Stimulated activated CD4-positive, alpha-beta T cell treated with anti-CD3 and anti-CD28 coated beads, TNF-alpha, amount 100 ng/mL, for 4 hours (primary cell): Measurements from ENCODE around the gene SND1.

Experiments used
- DNase-seq, 3 experiments: peaks; one replicate each; pipeline ENCODE4 v3.0.0-alpha.2; 2020; ENCODE audit warnings: low read depth in 3 of 3

SND1 gene

DNA sequence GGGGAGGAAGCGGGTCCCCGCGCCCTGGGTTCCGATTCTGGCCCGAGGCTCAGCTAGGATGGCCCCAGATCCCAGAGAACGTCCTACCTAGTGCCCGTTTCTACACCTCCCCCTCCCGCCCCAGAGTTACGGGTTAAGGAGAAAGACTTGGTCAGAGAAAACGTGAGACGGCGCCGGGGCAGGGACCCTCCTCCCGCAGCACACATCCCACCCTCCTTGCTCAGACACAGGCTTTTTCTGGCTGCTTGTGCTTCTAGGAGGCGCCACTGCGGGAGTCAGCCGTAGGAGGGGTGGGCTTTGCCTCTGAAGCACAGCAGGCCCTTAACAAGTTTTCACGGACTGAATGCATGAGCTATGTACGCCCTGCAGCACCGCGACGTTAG lies 484.2 kb downstream of the SND1 start:
- no peak for DNase-seq

DNA sequence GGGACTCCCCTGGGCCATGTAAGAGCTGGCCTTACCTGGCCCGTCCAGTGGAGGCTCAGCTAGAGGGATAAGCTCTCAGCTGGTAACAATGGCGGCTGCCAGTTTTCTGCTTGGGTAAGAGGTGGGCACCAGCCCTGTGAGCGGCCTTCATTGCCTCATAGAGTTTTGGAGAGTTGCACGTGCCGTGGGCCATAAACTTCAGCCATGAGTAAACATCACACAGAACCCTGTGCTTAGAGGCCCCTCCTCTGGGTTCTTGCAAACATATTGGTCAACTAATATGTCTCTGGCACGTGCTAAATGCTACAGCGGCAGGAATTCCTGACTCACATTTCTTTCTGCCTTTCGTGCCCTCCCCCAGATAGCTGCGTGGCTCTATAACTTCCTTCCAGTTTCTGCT lies 485.2 kb downstream of the SND1 start:
- DNase-seq = no peak

DNA sequence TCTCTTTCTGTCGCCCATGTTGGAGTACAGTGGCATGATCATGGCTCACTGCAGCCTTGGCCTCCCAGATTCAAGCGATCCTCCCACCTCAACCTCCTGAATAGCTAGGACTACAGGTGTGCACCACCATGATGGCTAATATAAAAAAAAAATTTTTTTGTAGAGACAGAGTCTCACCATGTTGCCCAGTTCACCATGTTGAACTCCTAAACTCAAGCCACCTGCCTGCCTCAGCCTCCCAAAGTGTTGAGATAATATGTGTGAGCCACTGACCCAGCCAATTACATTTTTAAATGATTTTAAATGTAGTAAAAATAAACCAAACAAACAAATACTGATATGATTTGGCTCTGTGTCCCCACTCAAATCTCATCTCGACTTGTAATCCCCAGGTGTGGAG lies 487.4 kb downstream of the SND1 start:
- no peak for DNase-seq

DNA sequence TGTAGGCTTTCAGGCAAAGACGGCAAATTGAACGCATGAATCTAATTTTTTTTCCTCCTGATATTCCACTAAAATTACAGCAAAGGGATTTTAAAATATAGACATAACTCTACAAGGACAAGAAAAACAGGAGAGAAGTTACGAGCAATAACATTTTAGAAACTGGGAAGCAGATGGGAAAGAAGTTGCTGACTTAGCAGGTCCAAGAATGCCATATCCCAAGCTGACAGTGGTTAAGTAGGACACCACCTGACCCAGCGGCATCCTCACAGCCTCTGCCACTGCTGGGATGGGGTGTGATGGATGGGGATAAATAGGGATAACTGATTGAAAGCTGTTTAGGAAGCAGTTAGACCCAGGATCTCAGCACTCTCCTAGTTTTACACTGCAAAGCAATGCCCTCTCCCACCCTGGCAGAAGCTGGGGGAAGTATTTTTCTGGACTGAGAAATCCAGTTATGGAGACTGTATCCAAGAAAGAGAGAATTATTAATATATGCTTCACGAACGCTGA lies 489.7 kb downstream of the SND1 start:
- no peak for DNase-seq
